Stimulated activated CD4-positive, alpha-beta T cell treated with anti-CD3 and anti-CD28 coated beads, Interleukin-12 subunit alpha, Interleukin-12 subunit beta, amount 100 ng/mL, for 24 hours (primary cell): ENCODE results near the gene ARMH2.
"Not testable (repeated sequence)": the region's sequence is repeated elsewhere in the genome, so short reads cannot be mapped to it uniquely, and the experiment has no call there.

Experiments
- DNase-seq, 2 experiments: peaks; one replicate each; pipeline ENCODE4 v3.0.0-alpha.2; 2020; ENCODE audit warnings: low read depth in 2 of 2

ARMH2 gene

GRCh38 chr6:24764833-24765828 is 33.6 kb downstream of the ARMH2 start:
- not testable (repeated sequence) for DNase-seq

- no peak for DNase-seq
These were observed 35.1 kb downstream of the ARMH2 start for GRCh38 chr6:24763578-24763977.

DNA sequence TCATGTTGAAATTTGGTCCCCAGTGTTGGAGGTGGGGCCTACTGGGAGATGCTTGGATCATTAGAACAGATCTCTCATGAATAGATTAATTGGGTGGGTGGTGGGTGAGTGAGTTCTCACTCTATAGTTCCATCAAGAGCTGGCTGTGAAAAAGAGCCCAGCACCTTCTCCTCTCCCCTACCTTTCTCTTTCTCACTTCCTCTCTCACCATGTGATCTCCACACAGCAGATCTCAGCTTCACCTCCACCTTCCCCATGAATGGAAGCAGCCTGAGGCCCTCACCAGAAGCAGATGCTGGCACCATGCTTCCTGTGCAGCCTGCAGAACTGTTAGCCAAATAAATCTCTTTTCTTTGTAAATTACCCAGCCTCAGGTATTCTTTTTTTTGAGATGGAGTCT is 36.9 kb downstream of the ARMH2 start:
- DNase-seq = no peak

GRCh38 chr6:24761193-24761835 is 37.4 kb downstream of the ARMH2 start:
- no peak for DNase-seq

GRCh38 chr6:24760210-24760609 is 38.5 kb downstream of the ARMH2 start:
- DNase-seq = no peak

GRCh38 chr6:24759718-24760117 is 39.0 kb downstream of the ARMH2 start:
- no peak for DNase-seq

GRCh38 chr6:24757611-24758010 is 41.1 kb downstream of the ARMH2 start:
- DNase-seq = no peak

- DNase-seq = no peak
These were observed 43.4 kb downstream of the ARMH2 start for GRCh38 chr6:24755279-24755678.

GRCh38 chr6:24754378-24754777 is 44.3 kb downstream of the ARMH2 start:
- not testable (repeated sequence) for DNase-seq

GRCh38 chr6:24753545-24753944 is 45.2 kb downstream of the ARMH2 start:
- no peak for DNase-seq

DNA sequence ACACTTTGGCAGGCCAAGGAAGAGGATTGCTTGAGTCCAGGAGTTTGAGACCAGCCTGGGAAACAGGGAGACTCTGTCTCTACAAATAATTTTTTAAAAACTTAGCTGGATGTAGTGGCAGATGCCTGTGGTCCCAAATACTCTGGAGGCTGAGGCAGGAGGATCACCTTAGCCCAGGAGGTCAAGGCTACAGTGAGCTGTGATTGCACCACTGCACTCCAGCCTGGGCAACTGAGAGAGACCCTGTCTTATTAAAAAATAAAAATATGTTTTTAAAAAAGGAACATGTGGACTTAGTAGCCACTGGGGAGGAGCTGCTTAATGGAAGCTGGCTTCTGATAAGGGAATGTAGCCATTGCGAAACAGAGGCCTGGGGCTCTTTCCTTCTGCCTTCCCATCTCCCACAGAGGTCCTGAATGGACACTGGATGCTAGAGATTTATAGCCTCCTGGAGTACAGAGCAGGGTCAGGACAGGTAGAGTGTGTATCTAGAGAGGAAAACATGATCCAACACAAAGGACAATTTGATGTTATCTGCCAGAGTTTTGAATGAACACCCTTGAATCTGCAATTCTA is 45.7 kb downstream of the ARMH2 start:
- DNase-seq = no peak

DNA sequence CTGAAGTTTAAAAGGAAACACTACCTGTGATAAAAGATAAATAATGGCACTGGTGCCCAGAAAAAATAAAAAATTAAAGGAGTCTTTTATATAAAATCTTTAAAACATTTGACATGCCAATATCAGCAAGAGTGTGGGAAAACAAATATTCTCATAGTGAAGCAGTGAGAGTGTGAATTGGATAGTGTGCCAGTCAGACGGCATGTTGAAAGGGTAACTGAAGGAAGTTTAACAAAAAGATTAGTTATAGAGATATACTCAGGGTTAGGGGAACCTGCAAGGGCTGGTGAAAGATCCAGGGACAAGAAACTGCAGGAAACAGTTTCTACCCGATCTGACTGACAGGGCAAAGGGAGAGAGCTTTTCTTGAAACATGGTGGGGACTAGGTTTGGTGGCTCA is 46.2 kb downstream of the ARMH2 start:
- DNase-seq = no peak

DNA sequence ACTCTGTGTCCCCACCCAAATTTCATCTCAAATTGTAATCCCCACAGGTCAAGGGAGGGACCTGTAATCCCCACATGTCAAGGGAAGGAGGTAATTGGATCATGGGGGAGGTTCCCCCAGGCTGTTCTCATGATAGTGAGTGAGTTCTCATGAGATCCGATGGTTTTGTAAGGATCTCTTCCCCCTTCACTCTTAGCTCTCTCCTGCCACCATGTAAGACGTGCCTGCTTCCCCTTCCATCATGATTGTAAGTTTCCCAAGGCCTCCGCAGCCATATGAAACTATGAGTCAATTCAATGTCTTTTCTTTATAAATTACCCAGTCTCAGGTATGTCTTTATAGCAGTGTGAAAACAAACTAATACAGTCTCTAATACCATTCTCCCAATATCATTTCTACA is 47.8 kb downstream of the ARMH2 start:
- DNase-seq = not testable (repeated sequence)

GRCh38 chr6:24749297-24749696 is 49.4 kb downstream of the ARMH2 start:
- no peak for DNase-seq
